Neural cell (in vitro differentiated cells): ENCODE measurements around the gene KRT38.

ENCODE experiments used
- EP300 ChIP-seq: fragments of 450-650 bp; conservative IDR thresholded peaks from 2 replicates; pipeline ENCODE4 v1.6.1; 2014; ENCODE audit warnings: antibody characterized with exemption, mild to moderate bottlenecking, moderate library complexity; ENCODE audit not compliant: poor library complexity, severe bottlenecking
- EZH2 ChIP-seq: fragments of 200-600, 300-800 bp; shearing (Covaris generic), sonication (generic); IDR thresholded peaks from 2 replicates; pipeline ENCODE4 v1.6.1; 2014; ENCODE audit warnings: antibody characterized with exemption, low read length, borderline replicate concordance, mild to moderate bottlenecking; ENCODE audit not compliant: insufficient read depth, poor library complexity, severe bottlenecking
- MXI1 ChIP-seq: fragments of 450-650 bp; conservative IDR thresholded peaks from 2 replicates; pipeline ENCODE4 v1.6.1; 2014; ENCODE audit warnings: antibody characterized with exemption, mild to moderate bottlenecking; ENCODE audit not compliant: poor library complexity, severe bottlenecking
- POLR2AphosphoS5 ChIP-seq: IDR thresholded peaks from 2 replicates; pipeline ENCODE4 v1.6.1; 2012
- RAD21 ChIP-seq: fragments of 450-650 bp; conservative IDR thresholded peaks from 2 replicates; pipeline ENCODE4 v1.6.1; 2014; ENCODE audit warnings: antibody characterized with exemption, mild to moderate bottlenecking, moderate library complexity
- REST ChIP-seq: IDR thresholded peaks from 2 replicates; pipeline ENCODE4 v1.6.1; 2012; ENCODE audit warnings: borderline replicate concordance
- SMC3 ChIP-seq: fragments of 450-650 bp; conservative IDR thresholded peaks from 2 replicates; pipeline ENCODE4 v1.6.1; 2014; ENCODE audit warnings: antibody characterized with exemption, mild to moderate bottlenecking, moderate library complexity; ENCODE audit not compliant: poor library complexity
- TAF1 ChIP-seq: IDR thresholded peaks from 2 replicates; pipeline ENCODE4 v1.6.1; 2012; ENCODE audit warnings: low read depth
- TF ChIP-seq, protein P1 (sequence below): fragments of 450-650 bp; IDR thresholded peaks from 2 replicates; pipeline ENCODE4 v1.5.1; 2014; ENCODE audit warnings: antibody characterized with exemption, mild to moderate bottlenecking, moderate library complexity; ENCODE audit not compliant: poor library complexity, severe bottlenecking

- no peak for TF ChIP-seq RAD21
- no peak for TF ChIP-seq POLR2AphosphoS5
- TF ChIP-seq, protein P1, sequence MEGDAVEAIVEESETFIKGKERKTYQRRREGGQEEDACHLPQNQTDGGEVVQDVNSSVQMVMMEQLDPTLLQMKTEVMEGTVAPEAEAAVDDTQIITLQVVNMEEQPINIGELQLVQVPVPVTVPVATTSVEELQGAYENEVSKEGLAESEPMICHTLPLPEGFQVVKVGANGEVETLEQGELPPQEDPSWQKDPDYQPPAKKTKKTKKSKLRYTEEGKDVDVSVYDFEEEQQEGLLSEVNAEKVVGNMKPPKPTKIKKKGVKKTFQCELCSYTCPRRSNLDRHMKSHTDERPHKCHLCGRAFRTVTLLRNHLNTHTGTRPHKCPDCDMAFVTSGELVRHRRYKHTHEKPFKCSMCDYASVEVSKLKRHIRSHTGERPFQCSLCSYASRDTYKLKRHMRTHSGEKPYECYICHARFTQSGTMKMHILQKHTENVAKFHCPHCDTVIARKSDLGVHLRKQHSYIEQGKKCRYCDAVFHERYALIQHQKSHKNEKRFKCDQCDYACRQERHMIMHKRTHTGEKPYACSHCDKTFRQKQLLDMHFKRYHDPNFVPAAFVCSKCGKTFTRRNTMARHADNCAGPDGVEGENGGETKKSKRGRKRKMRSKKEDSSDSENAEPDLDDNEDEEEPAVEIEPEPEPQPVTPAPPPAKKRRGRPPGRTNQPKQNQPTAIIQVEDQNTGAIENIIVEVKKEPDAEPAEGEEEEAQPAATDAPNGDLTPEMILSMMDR, result no peak
- no peak for TF ChIP-seq MXI1
- no peak for TF ChIP-seq EZH2
- no peak for TF ChIP-seq TAF1
- TF ChIP-seq EP300, result no peak
- no peak for TF ChIP-seq SMC3
- TF ChIP-seq REST, result no peak
Measured at GRCh38 chr17:41480136-41480535, 39.4 kb upstream of the KRT38 start.
